Neural progenitor cell (in vitro differentiated cells): ENCODE data around the gene OLFML2A.
"Not testable (repeated sequence)": the region's sequence is repeated elsewhere in the genome, so short reads cannot be mapped to it uniquely, and the experiment has no call there.

ENCODE experiments used
- EZH2 ChIP-seq: fragments of 200-600 bp; sonication (generic); IDR thresholded peaks from 2 replicates; pipeline ENCODE4 v1.6.1; 2017; ENCODE audit warnings: antibody characterized with exemption, mild to moderate bottlenecking, moderate library complexity
- TF ChIP-seq, protein P1 (sequence below): fragments of 200-600 bp; sonication (generic); IDR thresholded peaks from 2 replicates; pipeline ENCODE4 v1.5.1; 2017; ENCODE audit warnings: antibody characterized with exemption, mild to moderate bottlenecking

GRCh38 chr9:124772877-124773276, 4.1 kb upstream of the OLFML2A start:
- TF ChIP-seq, protein P1, sequence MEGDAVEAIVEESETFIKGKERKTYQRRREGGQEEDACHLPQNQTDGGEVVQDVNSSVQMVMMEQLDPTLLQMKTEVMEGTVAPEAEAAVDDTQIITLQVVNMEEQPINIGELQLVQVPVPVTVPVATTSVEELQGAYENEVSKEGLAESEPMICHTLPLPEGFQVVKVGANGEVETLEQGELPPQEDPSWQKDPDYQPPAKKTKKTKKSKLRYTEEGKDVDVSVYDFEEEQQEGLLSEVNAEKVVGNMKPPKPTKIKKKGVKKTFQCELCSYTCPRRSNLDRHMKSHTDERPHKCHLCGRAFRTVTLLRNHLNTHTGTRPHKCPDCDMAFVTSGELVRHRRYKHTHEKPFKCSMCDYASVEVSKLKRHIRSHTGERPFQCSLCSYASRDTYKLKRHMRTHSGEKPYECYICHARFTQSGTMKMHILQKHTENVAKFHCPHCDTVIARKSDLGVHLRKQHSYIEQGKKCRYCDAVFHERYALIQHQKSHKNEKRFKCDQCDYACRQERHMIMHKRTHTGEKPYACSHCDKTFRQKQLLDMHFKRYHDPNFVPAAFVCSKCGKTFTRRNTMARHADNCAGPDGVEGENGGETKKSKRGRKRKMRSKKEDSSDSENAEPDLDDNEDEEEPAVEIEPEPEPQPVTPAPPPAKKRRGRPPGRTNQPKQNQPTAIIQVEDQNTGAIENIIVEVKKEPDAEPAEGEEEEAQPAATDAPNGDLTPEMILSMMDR, result not testable (repeated sequence)
- TF ChIP-seq EZH2, result not testable (repeated sequence)
